ENCODE measurements around the gene TBC1D9.
"Not testable (repeated sequence)": the region's sequence is repeated elsewhere in the genome, so short reads cannot be mapped to it uniquely, and the experiment has no call there.

The TBC1D9 gene

DNA sequence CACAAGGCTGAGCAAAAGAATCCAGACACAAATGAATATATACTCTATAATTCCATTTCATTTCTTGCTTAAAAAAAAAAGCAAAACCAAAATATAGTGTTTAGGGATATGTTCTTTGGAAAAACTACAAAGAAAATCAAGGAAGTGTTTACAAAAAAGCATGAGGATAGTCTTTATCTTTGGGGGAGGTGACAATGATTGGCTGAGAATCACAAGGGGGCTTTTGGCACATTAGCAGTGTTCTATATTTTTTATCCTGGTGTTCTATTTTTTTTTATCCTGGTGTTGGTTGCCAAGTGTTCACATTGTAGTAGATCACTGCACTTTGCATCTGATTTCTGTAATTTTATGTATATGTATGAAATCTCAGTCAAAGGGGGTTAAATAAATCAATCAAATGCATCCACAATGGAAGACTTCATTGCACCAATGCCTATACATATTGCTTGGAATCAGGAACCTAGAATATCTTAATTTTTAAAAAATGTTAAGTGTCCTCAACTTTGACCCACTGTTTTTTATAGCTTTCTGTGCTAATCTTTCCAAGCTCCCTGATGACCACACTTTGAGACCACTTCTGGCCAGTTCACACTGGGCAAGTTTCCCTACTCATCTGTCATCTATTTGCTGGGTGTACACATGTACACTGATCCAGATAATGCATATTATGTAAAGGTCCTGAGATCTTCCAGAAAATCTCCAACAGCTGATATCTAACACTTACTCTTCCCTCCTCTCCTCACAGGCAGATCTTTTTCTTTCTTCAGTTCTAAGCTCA lies 3.7 kb downstream of the TBC1D9 start:
- DNase-seq, result no peak

GRCh38 chr4:140750470-140750869 lies 5.7 kb downstream of the TBC1D9 start:
- no peak for DNase-seq

DNA sequence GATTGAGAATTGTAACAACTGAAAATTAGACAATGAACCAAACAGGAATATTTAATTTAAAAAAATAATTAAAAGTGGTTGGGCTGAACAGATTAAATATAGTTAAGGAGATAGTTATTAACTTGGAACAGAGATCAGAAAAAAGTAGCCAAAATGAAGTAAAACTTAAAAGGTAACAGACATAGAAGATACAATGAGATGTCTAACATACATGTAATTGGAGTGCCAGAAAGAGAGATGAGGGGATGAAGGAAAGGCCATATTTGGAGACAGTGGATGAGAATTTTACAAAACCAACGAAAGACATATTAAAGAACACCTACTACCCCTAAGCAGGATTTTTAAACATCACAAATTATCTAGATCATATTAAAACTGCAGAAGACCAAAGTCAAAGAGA lies 8.0 kb downstream of the TBC1D9 start:
- no peak for DNase-seq

GRCh38 chr4:140746546-140746945 lies 9.6 kb downstream of the TBC1D9 start:
- not testable (repeated sequence) for DNase-seq

GRCh38 chr4:140744421-140744820 lies 11.8 kb downstream of the TBC1D9 start:
- DNase-seq, result no peak

DNA sequence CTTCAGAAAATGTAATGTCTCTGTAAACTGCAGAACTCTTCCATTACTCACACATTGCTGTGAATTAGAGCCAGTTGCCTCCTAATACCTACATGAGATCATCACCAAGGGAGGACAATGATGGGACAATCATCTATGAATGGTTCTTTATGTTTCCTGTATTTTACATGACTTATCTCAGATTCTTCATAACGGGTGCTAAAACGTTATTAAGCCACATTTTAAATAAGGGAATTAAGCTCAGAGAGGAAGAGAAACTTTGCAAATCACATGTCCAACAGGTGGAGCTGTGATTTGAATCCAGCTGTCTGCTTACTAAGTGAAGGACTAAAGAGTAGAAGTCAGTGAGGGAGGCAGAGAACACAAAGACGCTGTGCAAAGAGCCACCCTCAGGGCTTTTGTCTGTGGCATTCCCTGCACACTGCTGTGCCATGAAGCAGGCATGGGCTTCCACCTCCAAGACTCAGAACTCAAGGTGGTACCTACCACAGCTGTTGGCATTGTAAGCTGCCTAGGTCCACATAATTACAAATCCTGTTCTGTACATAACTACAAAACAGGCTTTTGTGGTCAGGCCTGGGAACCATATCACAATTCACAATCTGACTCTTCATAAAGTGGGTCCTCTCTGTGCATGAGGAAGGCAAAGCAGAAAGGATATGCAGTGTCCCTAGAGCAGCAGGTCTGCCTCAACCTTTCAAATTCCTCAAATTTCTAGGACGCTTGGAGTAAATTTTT lies 12.8 kb downstream of the TBC1D9 start:
- no peak for DNase-seq

DNA sequence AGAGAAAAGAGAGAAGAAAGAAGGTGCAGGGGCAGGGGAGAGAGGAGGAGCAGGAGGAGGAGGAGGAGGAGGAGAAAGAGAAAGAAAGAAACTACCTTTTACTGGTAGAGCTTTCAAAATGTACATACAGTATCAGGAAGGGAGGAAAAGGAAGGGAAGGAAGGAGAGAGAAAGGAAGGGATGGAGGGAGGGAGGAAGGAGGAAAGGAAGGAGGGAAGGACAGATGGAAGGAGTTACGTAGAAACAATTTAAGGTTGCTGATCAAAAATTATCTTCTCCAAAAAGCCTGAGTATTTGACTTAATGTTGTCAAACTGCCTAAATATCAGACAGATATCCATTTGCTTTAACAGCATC lies 13.4 kb downstream of the TBC1D9 start:
- DNase-seq, result no peak

- DNase-seq, result no peak
Observed at GRCh38 chr4:140740906-140741670, 15.1 kb downstream of the TBC1D9 start.

DNA sequence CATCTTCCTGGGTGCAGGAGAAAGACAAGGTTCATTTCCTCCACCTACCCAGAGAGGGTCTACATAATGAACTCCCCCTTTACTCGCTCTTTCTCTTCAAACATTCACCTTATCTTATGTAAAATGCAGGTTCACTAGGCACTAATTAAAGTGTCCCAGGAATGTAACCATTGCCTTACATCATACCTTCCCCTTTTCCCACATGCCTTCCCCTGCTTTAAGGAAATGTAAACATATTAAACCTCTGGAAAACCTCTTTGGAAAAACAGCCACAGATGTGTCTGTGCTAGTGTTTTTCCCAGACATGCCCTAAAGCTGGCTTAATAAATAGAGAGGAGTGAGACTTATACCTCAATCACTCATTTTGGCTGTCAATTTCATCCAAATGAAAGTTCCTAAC lies 15.8 kb downstream of the TBC1D9 start:
- DNase-seq, result no peak

- no peak for DNase-seq
Observed at GRCh38 chr4:140739971-140740370, 16.2 kb downstream of the TBC1D9 start.

DNA sequence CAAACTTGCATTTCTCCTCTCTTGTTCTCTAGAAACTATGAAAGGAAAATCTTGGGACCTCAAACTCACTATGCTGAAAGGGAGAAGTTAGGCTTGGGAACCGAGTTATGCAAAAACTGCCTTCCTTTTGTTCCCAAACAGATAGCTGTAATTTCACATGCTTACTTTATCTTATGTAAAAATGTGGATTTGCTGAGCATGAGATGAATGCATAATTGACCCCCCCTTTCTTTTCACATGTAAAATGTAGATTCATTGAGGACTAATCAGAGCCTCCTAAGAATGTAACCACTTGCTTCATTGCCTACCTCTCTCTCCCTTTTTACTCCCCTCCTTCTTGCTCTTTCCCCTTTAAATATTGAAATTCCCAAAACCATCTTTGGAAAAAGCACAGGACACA lies 18.0 kb downstream of the TBC1D9 start:
- DNase-seq, result no peak

GRCh38 chr4:140736669-140737343 lies 19.4 kb downstream of the TBC1D9 start:
- DNase-seq, result no peak

DNA sequence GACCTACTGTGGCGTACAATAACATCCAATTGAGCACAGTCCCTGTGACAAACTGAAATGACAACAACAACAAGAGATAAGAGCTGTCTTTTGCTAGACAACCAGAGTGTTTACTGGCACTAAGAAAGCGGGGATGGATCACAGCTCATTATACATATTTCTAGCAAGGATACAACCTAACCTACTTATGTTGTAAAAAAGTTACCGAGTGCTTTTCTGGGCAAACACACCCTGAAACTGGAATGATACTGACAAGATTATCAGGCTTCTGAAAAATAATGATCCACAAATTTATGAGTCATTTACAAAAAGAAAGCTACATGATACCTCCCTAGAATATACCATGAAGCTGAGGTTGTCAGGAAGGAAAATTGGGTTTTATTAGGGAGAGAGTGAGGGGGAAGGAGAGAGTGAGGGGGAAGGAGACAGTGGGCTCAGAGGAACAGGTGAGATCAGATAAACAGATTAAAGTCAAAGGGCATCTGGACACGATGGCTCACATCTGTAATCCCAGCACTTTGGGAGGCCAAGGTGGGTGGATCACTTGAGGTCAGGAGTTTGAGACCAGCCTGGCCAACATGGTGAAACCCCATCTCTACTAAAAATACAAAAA lies 20.3 kb downstream of the TBC1D9 start:
- DNase-seq, result no peak

GRCh38 chr4:140735317-140735716 lies 20.9 kb downstream of the TBC1D9 start:
- DNase-seq, result no peak

- DNase-seq, result no peak
Observed at GRCh38 chr4:140732780-140733179, 23.4 kb downstream of the TBC1D9 start.

GRCh38 chr4:140729344-140730049 lies 26.7 kb downstream of the TBC1D9 start:
- no peak for DNase-seq

- DNase-seq, result no peak
Observed at GRCh38 chr4:140726776-140727500, 29.2 kb downstream of the TBC1D9 start.

GRCh38 chr4:140725556-140725955 lies 30.6 kb downstream of the TBC1D9 start:
- DNase-seq, result no peak

GRCh38 chr4:140724760-140725159 lies 31.4 kb downstream of the TBC1D9 start:
- DNase-seq, result no peak

- DNase-seq, result no peak
Observed at GRCh38 chr4:140720387-140721304, 35.5 kb downstream of the TBC1D9 start.
